Right atrium auricular region (tissue), 2 donors: ENCODE results near the gene AP3M1. TPM values are rescaled to one million over a fixed set of nuclear protein-coding genes. Genes with fewer than 3 reads are reported as not detected.
A peak's percentile ranks its signal among the peaks of the same experiment; 100 is the strongest.

Experiments
- DNase-seq: peaks from one replicate; pipeline ENCODE4 v3.0.0-alpha.2; 2019; ENCODE audit warnings: low spot score
- H3K27ac ChIP-seq, 2 donors: fragments of 200-600 bp; sonication (generic); 1 replicate in 1 of 2; 2 replicates in 1 of 2; pipeline ENCODE4 v1.5.1; 2016 to 2019
- H3K27me3 ChIP-seq, 2 donors: fragments of 200-600 bp; sonication (generic); one replicate each; pipeline versions ENCODE4 v1.5.1 to v1.6.0; 2017 to 2019
- H3K36me3 ChIP-seq: fragments of 200-600 bp; sonication (generic); one replicate; pipeline ENCODE4 v1.5.1; 2016
- H3K4me1 ChIP-seq, 2 donors: fragments of 200-600 bp; sonication (generic); one replicate each; pipeline versions ENCODE4 v1.5.1 to v1.6.0; 2017 to 2019
- H3K4me3 ChIP-seq, 2 donors: fragments of 200-600 bp; sonication (generic); 1 replicate in 1 of 2; 2 replicates in 1 of 2; pipeline ENCODE4 v1.5.1; 2017 to 2019; ENCODE audit warnings: mild to moderate bottlenecking in 1 of 2, moderate library complexity in 1 of 2
- H3K9me3 ChIP-seq, 2 donors: fragments of 200-600 bp; sonication (generic); one replicate each; pipeline ENCODE4 v1.5.1; 2019
- total RNA-seq, 2 donors: library from RNA; depleted of rRNA; stranded (reverse); fragments of >200 nt; gene quantifications; one replicate each; pipeline ENCODE4 v1.1.0, GENCODE V29; 2016
- TF ChIP-seq, protein P1 (sequence below), 2 donors: fragments of 200-600 bp; sonication (generic); IDR thresholded peaks; one replicate each; pipeline ENCODE4 v1.5.1; 2019; ENCODE audit warnings: antibody characterized with exemption in 2 of 2

Gene AP3M1
- total RNA-seq, 2 donors from 2014 or later: 20.2 to 27.6 TPM

DNA sequence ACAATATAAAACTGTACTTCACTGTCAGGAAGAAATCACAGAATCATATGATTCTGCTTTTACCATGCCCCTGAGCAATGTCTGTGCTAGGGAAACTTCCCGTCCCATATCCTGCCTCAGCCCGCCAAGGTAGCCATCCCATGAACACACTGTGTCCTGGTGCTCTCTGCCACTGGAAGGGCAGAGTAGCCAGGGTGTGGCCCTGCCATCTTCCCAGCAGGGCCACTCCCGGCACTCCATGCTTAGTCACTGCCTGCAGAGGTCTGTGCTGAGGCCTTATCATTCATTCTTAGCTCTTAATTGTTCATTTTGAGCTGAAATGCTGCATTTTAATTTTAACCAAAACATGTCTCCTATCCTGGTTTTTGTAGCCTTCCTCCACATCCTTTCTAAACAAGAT lies 31.8 kb downstream of the AP3M1 start:
- Histone ChIP-seq H3K4me1 (peaks cover 0 to 19% of the 10 kb centered on the region in 2 donors), H3K27me3 (no peaks in the 10 kb centered on the region), H3K9me3 (no peaks in the 10 kb centered on the region), H3K36me3 (peaks cover 98% of the 10 kb centered on the region), H3K4me3 (no peak overlapping the region), H3K27ac (no peak overlapping the region)
- TF ChIP-seq, protein P1, sequence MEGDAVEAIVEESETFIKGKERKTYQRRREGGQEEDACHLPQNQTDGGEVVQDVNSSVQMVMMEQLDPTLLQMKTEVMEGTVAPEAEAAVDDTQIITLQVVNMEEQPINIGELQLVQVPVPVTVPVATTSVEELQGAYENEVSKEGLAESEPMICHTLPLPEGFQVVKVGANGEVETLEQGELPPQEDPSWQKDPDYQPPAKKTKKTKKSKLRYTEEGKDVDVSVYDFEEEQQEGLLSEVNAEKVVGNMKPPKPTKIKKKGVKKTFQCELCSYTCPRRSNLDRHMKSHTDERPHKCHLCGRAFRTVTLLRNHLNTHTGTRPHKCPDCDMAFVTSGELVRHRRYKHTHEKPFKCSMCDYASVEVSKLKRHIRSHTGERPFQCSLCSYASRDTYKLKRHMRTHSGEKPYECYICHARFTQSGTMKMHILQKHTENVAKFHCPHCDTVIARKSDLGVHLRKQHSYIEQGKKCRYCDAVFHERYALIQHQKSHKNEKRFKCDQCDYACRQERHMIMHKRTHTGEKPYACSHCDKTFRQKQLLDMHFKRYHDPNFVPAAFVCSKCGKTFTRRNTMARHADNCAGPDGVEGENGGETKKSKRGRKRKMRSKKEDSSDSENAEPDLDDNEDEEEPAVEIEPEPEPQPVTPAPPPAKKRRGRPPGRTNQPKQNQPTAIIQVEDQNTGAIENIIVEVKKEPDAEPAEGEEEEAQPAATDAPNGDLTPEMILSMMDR (IDR thresholded peaks at IDR 0.05): no peak
- DNase-seq: no peak

GRCh38 chr10:74117738-74118137 lies 32.9 kb downstream of the AP3M1 start:
- no peak overlapping the region for H3K27ac ChIP-seq
- peaks cover 98% of the 10 kb centered on the region for H3K36me3 ChIP-seq
- no peaks in the 10 kb centered on the region for H3K27me3 ChIP-seq
- H3K9me3 ChIP-seq: no peaks in the 10 kb centered on the region
- no peak for DNase-seq
- TF ChIP-seq, protein P1 (IDR thresholded peaks at IDR 0.05): no peak
- no peak overlapping the region for H3K4me3 ChIP-seq
- H3K4me1 ChIP-seq: peaks cover 0 to 19% of the 10 kb centered on the region in 2 donors

DNA sequence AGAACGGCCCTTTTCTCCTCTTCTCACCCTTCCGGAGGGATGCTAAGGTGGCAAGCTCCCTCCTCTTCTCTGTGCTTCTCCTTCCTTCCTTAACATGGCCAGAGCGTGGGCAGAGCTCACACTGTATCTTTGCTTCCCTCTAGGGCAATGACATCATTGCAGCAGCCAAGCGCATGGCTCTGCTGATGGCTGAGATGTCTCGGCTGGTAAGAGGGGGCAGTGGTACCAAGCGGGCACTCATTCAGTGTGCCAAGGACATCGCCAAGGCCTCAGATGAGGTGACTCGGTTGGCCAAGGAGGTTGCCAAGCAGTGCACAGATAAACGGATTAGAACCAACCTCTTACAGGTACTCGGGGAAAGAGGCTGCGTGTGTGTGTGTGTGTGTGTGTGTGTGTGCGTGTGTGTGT lies 36.6 kb downstream of the AP3M1 start:
- TF ChIP-seq, protein P1 (IDR thresholded peaks at IDR 0.05): no peak
- H3K4me3 ChIP-seq: no peak overlapping the region
- no peak for DNase-seq
- no peaks in the 10 kb centered on the region for H3K27me3 ChIP-seq
- peak overlapping the region; percentile 0 to 15 for H3K27ac ChIP-seq
- peaks cover 0 to 10% of the 10 kb centered on the region in 2 donors for H3K4me1 ChIP-seq
- no peaks in the 10 kb centered on the region for H3K9me3 ChIP-seq
- peaks cover 100% of the 10 kb centered on the region for H3K36me3 ChIP-seq

GRCh38 chr10:74113546-74113945 lies 37.1 kb downstream of the AP3M1 start:
- no peak for DNase-seq
- H3K9me3 ChIP-seq: no peaks in the 10 kb centered on the region
- H3K27me3 ChIP-seq: no peaks in the 10 kb centered on the region
- TF ChIP-seq, protein P1 (IDR thresholded peaks at IDR 0.05): no peak
- peak overlapping the region; percentile 0 to 15 for H3K27ac ChIP-seq
- H3K4me1 ChIP-seq: peaks cover 0 to 5% of the 10 kb centered on the region in 2 donors
- peaks cover 100% of the 10 kb centered on the region for H3K36me3 ChIP-seq
- H3K4me3 ChIP-seq: no peak overlapping the region

DNA sequence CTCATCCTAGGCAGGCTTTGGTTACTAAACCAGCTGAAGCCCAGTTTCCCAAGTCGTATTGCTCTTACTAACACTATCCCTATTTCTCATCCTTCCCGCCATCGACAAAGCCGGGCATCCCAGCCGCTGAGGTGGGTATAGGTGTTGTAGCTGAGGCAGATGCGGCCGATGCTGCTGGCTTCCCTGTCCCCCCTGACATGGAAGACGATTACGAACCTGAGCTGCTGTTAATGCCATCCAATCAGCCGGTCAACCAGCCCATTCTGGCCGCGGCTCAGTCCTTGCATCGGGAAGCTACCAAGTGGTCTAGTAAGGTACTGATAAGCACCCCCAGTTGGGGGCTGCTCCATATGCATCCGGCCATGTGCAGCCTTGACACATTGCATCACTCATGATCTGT lies 38.8 kb downstream of the AP3M1 start:
- Histone ChIP-seq H3K4me3 (no peak overlapping the region), H3K27ac (no peak overlapping the region), H3K36me3 (peaks cover 98% of the 10 kb centered on the region), H3K27me3 (no peaks in the 10 kb centered on the region), H3K9me3 (no peaks in the 10 kb centered on the region), H3K4me1 (no peaks in the 10 kb centered on the region)
- no peak for DNase-seq
- TF ChIP-seq, protein P1 (IDR thresholded peaks at IDR 0.05): no peak

- H3K27ac ChIP-seq: no peak overlapping the region
These were observed 40.5 kb downstream of the AP3M1 start for GRCh38 chr10:74110120-74110519.

More at GRCh38 chr10:74110120-74110519, 40.5 kb downstream of the AP3M1 start:
- H3K9me3 ChIP-seq: no peaks in the 10 kb centered on the region
- TF ChIP-seq, protein P1 (IDR thresholded peaks at IDR 0.05): no peak
- no peaks in the 10 kb centered on the region for H3K27me3 ChIP-seq
- no peak for DNase-seq
- peaks cover 98% of the 10 kb centered on the region for H3K36me3 ChIP-seq
- H3K4me3 ChIP-seq: no peak overlapping the region
- no peaks in the 10 kb centered on the region for H3K4me1 ChIP-seq
